K562 treated with DMSO at 1 percent for 4 hours (cell line): ENCODE results near the gene OTX1. TPM values are rescaled to one million over a fixed set of nuclear protein-coding genes. Genes with fewer than 3 reads are reported as not detected.

Experiments used
- total RNA-seq: library from RNA; unstranded; fragments of 300-600 nt; gene quantifications from 2 replicates; pipeline ENCODE4 v1.2.3, GENCODE V29; 2022; ENCODE audit not compliant: insufficient read depth

The OTX1 gene
- total RNA-seq: 3.9 and 6.0 TPM in 2 replicates

GRCh38 chr2:63050334-63051041 is at the start of gene OTX1:
OTX1 (plus strand) TSS chr2:63050830; CDS start chr2:63052991, 2,161 bp downstream.

